Glutamatergic neuron (in vitro differentiated cells): ENCODE results near the gene PACRG. TPM values are rescaled to one million over a fixed set of nuclear protein-coding genes. Genes with fewer than 3 reads are reported as not detected.

Experiments used
- DNase-seq: peaks from one replicate; pipeline ENCODE4 v3.0.0; 2022
- H3K27ac Mint-ChIP-seq: one replicate; pipeline ENCODE4 v1.8.0; 2020; ENCODE audit warnings: mild to moderate bottlenecking, mixed read lengths, inconsistent platforms; ENCODE audit not compliant: unreplicated experiment
- H3K27me3 Mint-ChIP-seq: one replicate; pipeline ENCODE4 v1.8.0; 2020; ENCODE audit warnings: mild to moderate bottlenecking, moderate library complexity, mixed read lengths, inconsistent platforms; ENCODE audit not compliant: unreplicated experiment
- H3K36me3 Mint-ChIP-seq: one replicate; pipeline ENCODE4 v1.8.0; 2020; ENCODE audit warnings: mild to moderate bottlenecking, mixed read lengths, inconsistent platforms; ENCODE audit not compliant: unreplicated experiment
- H3K4me1 Mint-ChIP-seq: one replicate; pipeline ENCODE4 v1.8.0; 2020; ENCODE audit warnings: mild to moderate bottlenecking, low read depth, mixed read lengths, inconsistent platforms; ENCODE audit not compliant: unreplicated experiment
- H3K4me3 Mint-ChIP-seq: one replicate; pipeline ENCODE4 v1.8.0; 2020; ENCODE audit warnings: mild to moderate bottlenecking, mixed read lengths, inconsistent platforms; ENCODE audit not compliant: unreplicated experiment
- H3K9me3 Mint-ChIP-seq: one replicate; pipeline ENCODE4 v1.8.0; 2020; ENCODE audit warnings: mild to moderate bottlenecking, moderate library complexity, mixed read lengths, inconsistent platforms; ENCODE audit not compliant: unreplicated experiment
- CTCF ChIP-seq: fragments of 200-600 bp; sonication (generic); IDR thresholded peaks from one replicate; pipeline ENCODE4 v1.5.0; 2021; ENCODE audit not compliant: partially characterized antibody, unreplicated experiment
- total RNA-seq: library from RNA; stranded (reverse); fragmentation: NEBNext Ultra II Directional; extraction: Animal tissue kit (Norgen Biotek cat#: 25700); gene quantifications from one replicate; pipeline ENCODE4 v1.2.1, GENCODE V29; 2021; ENCODE audit not compliant: unreplicated experiment

Gene PACRG
- total RNA-seq, 1 donor from 2014 or later = not detected

GRCh38 chr6:163289447-163289846, 561.7 kb downstream of the PACRG start:
- H3K4me3 Mint-ChIP-seq = no peak overlapping the region
- H3K4me1 Mint-ChIP-seq = peaks cover 2% of the 10 kb centered on the region
- H3K27ac Mint-ChIP-seq = no peak overlapping the region
- H3K27me3 Mint-ChIP-seq = peaks cover 7% of the 10 kb centered on the region
- H3K36me3 Mint-ChIP-seq = peaks cover 5% of the 10 kb centered on the region
- peaks cover 3% of the 10 kb centered on the region for H3K9me3 Mint-ChIP-seq
- no peak for DNase-seq
- TF ChIP-seq CTCF = no peak

- no peak overlapping the region for H3K27ac Mint-ChIP-seq
- H3K27me3 Mint-ChIP-seq = peaks cover 7% of the 10 kb centered on the region
- TF ChIP-seq CTCF = no peak
- H3K4me3 Mint-ChIP-seq = no peak overlapping the region
- H3K4me1 Mint-ChIP-seq = no peaks in the 10 kb centered on the region
- H3K36me3 Mint-ChIP-seq = peaks cover 5% of the 10 kb centered on the region
- no peak for DNase-seq
- peaks cover 3% of the 10 kb centered on the region for H3K9me3 Mint-ChIP-seq
These were observed 562.9 kb downstream of the PACRG start for GRCh38 chr6:163290545-163291274.

GRCh38 chr6:163291622-163292021, 563.8 kb downstream of the PACRG start:
- TF ChIP-seq CTCF = no peak
- no peak overlapping the region for H3K4me3 Mint-ChIP-seq
- no peak overlapping the region for H3K27ac Mint-ChIP-seq
- peaks cover 3% of the 10 kb centered on the region for H3K9me3 Mint-ChIP-seq
- peaks cover 7% of the 10 kb centered on the region for H3K27me3 Mint-ChIP-seq
- DNase-seq = no peak
- no peaks in the 10 kb centered on the region for H3K4me1 Mint-ChIP-seq
- H3K36me3 Mint-ChIP-seq = peaks cover 5% of the 10 kb centered on the region

GRCh38 chr6:163293286-163293685, 565.5 kb downstream of the PACRG start:
- Mint-ChIP-seq H3K4me3 (no peak overlapping the region), H3K27me3 (peaks cover 5% of the 10 kb centered on the region), H3K36me3 (peaks cover 5% of the 10 kb centered on the region), H3K9me3 (peaks cover 3% of the 10 kb centered on the region), H3K27ac (no peak overlapping the region), H3K4me1 (no peaks in the 10 kb centered on the region)
- DNase-seq = no peak
- no peak for TF ChIP-seq CTCF

GRCh38 chr6:163294734-163295133, 567.0 kb downstream of the PACRG start:
- Mint-ChIP-seq H3K9me3 (peaks cover 3% of the 10 kb centered on the region), H3K27ac (no peak overlapping the region), H3K36me3 (peaks cover 5% of the 10 kb centered on the region), H3K27me3 (peaks cover 5% of the 10 kb centered on the region), H3K4me3 (no peak overlapping the region), H3K4me1 (no peaks in the 10 kb centered on the region)
- no peak for TF ChIP-seq CTCF
- DNase-seq = no peak
